Neural progenitor cell (in vitro differentiated cells): ENCODE data around the gene NEO1. TPM values are rescaled to one million over a fixed set of nuclear protein-coding genes. Genes with fewer than 3 reads are reported as not detected.

Experiments
- DNase-seq: peaks from one replicate; pipeline ENCODE4 v3.0.0-alpha.2; 2016; ENCODE audit warnings: low spot score
- H2AFZ ChIP-seq: fragments of 200-600 bp; sonication (generic); replicated peaks from 2 replicates; pipeline ENCODE4 v1.6.1; 2016; ENCODE audit warnings: antibody characterized with exemption
- H3F3A ChIP-seq: fragments of 200-600 bp; sonication (generic); 2 replicates; pipeline ENCODE4 v1.6.1; 2016; ENCODE audit warnings: antibody characterized with exemption, low read depth
- H3K27ac ChIP-seq: fragments of 200-600 bp; sonication (generic); 2 replicates; pipeline ENCODE4 v1.5.1; 2016; ENCODE audit warnings: mild to moderate bottlenecking
- H3K27me3 ChIP-seq: fragments of 200-600 bp; sonication (generic); 2 replicates; pipeline ENCODE4 v1.6.1; 2016; ENCODE audit warnings: mild to moderate bottlenecking, moderate library complexity
- H3K36me3 ChIP-seq: fragments of 200-600 bp; sonication (generic); 2 replicates; pipeline ENCODE4 v1.5.1; 2016
- H3K4me1 ChIP-seq: fragments of 200-600 bp; sonication (generic); 2 replicates; pipeline ENCODE4 v1.6.1; 2016; ENCODE audit warnings: mixed run types
- H3K4me2 ChIP-seq: fragments of 200-600 bp; sonication (generic); 2 replicates; pipeline ENCODE4 v1.6.1; 2016
- H3K4me3 ChIP-seq: fragments of 200-600 bp; sonication (generic); 2 replicates; pipeline ENCODE4 v1.5.1; 2016
- H3K79me2 ChIP-seq: fragments of 200-600 bp; sonication (generic); 2 replicates; pipeline ENCODE4 v1.6.1; 2016; ENCODE audit warnings: low read depth
- H3K9ac ChIP-seq: fragments of 200-600 bp; sonication (generic); 2 replicates; pipeline ENCODE4 v1.6.1; 2016
- H3K9me3 ChIP-seq: fragments of 200-600 bp; sonication (generic); 2 replicates; pipeline ENCODE4 v1.5.1; 2016; ENCODE audit warnings: low read depth
- H4K20me1 ChIP-seq: fragments of 200-600 bp; sonication (generic); 2 replicates; pipeline ENCODE4 v1.6.1; 2016; ENCODE audit warnings: low read depth
- H3K27ac Mint-ChIP-seq: 3 replicates; pipeline ENCODE4 v1.8.0; 2021; ENCODE audit warnings: mixed read lengths
- H3K27me3 Mint-ChIP-seq: 2 replicates; pipeline ENCODE4 v1.8.0; 2022; ENCODE audit warnings: low read depth, mild to moderate bottlenecking, inconsistent platforms, moderate library complexity, mixed read lengths; ENCODE audit not compliant: insufficient read depth
- H3K36me3 Mint-ChIP-seq: 3 replicates; pipeline ENCODE4 v1.8.0; 2021; ENCODE audit warnings: mixed read lengths
- H3K4me1 Mint-ChIP-seq: 3 replicates; pipeline ENCODE4 v1.8.0; 2021; ENCODE audit warnings: mixed read lengths
- H3K4me3 Mint-ChIP-seq: 3 replicates; pipeline ENCODE4 v1.8.0; 2021; ENCODE audit warnings: mild to moderate bottlenecking, moderate library complexity, mixed read lengths
- H3K9me3 Mint-ChIP-seq: 3 replicates; pipeline ENCODE4 v1.8.0; 2020; ENCODE audit warnings: mixed read lengths
- EZH2 ChIP-seq: fragments of 200-600 bp; sonication (generic); IDR thresholded peaks from 2 replicates; pipeline ENCODE4 v1.6.1; 2017; ENCODE audit warnings: antibody characterized with exemption, mild to moderate bottlenecking, moderate library complexity
- EZH2phosphoT487 ChIP-seq: fragments of 200-600 bp; sonication (generic); IDR thresholded peaks from 2 replicates; pipeline ENCODE4 v1.6.1; 2017; ENCODE audit warnings: antibody characterized with exemption
- total RNA-seq: library from RNA; depleted of rRNA; stranded (reverse); fragments of >200 nt; gene quantifications from 2 replicates; pipeline ENCODE4 v1.2.3, GENCODE V29; 2015; ENCODE audit warnings: low replicate concordance
- TF ChIP-seq, protein P1 (sequence below): fragments of 200-600 bp; sonication (generic); IDR thresholded peaks from 2 replicates; pipeline ENCODE4 v1.5.1; 2017; ENCODE audit warnings: antibody characterized with exemption, mild to moderate bottlenecking

Gene NEO1
- total RNA-seq, 1 donor from 2014 or later: 77.9 TPM

DNA sequence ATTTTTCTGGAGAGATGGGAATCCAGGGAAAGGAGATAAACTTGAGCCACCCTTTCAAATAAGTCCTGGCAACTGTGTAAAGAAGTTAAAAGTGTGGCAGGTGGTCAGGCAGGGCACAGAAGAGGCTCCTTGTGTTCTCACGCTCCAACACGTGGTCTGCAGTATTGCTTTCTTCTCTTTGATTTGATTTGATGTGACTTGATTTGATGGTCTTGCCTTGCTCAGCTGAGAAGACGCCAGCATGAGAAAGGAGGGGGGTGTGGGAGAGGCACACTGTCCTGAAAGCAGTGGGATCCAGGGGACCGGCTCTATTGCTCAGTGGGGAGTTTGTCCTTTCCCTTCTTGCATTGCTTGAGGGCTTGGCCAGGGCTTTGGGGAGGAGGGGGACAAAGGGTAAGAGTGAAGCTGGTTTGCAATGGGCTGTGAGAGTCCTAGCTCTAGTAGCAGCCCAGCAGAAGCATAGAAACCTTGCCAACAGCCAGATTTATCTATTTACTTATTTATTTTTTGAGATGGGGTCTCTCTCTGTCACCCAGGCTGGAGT lies 25.7 kb upstream of the NEO1 start:
- peaks cover 5% of the 10 kb centered on the region for H3F3A ChIP-seq
- Mint-ChIP-seq H3K9me3 (no peaks in the 10 kb centered on the region), H3K4me1 (peaks cover 38% of the 10 kb centered on the region), H3K4me3 (no peak overlapping the region), H3K27ac (peak overlapping the region; percentile 94), H3K27me3 (peaks cover 2% of the 10 kb centered on the region), H3K36me3 (no peaks in the 10 kb centered on the region)
- H3K4me2 ChIP-seq: no peak overlapping the region
- H3K27me3 ChIP-seq: no peaks in the 10 kb centered on the region
- no peaks in the 10 kb centered on the region for H4K20me1 ChIP-seq
- no peaks in the 10 kb centered on the region for H3K9me3 ChIP-seq
- no peak for TF ChIP-seq EZH2
- no peak for TF ChIP-seq EZH2phosphoT487
- TF ChIP-seq, protein P1, sequence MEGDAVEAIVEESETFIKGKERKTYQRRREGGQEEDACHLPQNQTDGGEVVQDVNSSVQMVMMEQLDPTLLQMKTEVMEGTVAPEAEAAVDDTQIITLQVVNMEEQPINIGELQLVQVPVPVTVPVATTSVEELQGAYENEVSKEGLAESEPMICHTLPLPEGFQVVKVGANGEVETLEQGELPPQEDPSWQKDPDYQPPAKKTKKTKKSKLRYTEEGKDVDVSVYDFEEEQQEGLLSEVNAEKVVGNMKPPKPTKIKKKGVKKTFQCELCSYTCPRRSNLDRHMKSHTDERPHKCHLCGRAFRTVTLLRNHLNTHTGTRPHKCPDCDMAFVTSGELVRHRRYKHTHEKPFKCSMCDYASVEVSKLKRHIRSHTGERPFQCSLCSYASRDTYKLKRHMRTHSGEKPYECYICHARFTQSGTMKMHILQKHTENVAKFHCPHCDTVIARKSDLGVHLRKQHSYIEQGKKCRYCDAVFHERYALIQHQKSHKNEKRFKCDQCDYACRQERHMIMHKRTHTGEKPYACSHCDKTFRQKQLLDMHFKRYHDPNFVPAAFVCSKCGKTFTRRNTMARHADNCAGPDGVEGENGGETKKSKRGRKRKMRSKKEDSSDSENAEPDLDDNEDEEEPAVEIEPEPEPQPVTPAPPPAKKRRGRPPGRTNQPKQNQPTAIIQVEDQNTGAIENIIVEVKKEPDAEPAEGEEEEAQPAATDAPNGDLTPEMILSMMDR: no peak
- no peak overlapping the region for H3K9ac ChIP-seq
- H3K79me2 ChIP-seq: no peaks in the 10 kb centered on the region
- H2AFZ ChIP-seq: peak overlapping the region; percentile 67
- DNase-seq: no peak
- H3K4me1 ChIP-seq: peaks cover 17% of the 10 kb centered on the region
- H3K4me3 ChIP-seq: no peak overlapping the region
- no peak overlapping the region for H3K27ac ChIP-seq
- no peaks in the 10 kb centered on the region for H3K36me3 ChIP-seq

DNA sequence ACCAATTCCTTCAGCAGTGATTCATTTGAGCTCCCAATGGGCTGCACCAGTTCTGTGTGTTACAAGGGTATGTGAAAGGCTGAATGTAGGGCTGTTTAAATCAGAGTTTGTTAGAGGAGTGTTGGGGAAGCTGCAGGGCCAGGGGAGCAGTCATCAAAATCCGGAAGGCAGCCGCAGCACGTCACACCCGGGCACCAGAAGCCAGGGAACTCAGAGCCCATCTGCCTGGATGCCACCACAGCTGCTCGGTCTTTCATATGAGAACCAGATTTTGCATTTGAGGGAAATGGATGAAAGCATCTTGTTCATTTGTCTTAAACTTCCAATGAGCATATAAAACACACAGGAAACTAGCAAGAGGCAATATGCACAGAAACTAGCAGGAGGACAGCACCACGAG lies 24.2 kb upstream of the NEO1 start:
- H3K4me1 ChIP-seq: peaks cover 5% of the 10 kb centered on the region
- no peaks in the 10 kb centered on the region for H3K36me3 Mint-ChIP-seq
- DNase-seq: no peak
- no peaks in the 10 kb centered on the region for H4K20me1 ChIP-seq
- peaks cover 6% of the 10 kb centered on the region for H3K27me3 Mint-ChIP-seq
- no peak overlapping the region for H2AFZ ChIP-seq
- TF ChIP-seq, protein P1: no peak
- TF ChIP-seq EZH2phosphoT487: no peak
- no peak for TF ChIP-seq EZH2
- H3K79me2 ChIP-seq: no peaks in the 10 kb centered on the region
- no peaks in the 10 kb centered on the region for H3K9me3 ChIP-seq
- H3K9ac ChIP-seq: no peak overlapping the region
- H3K27ac ChIP-seq: no peak overlapping the region
- no peaks in the 10 kb centered on the region for H3F3A ChIP-seq
- H3K4me1 Mint-ChIP-seq: peaks cover 24% of the 10 kb centered on the region
- no peaks in the 10 kb centered on the region for H3K9me3 Mint-ChIP-seq
- H3K36me3 ChIP-seq: no peaks in the 10 kb centered on the region
- no peaks in the 10 kb centered on the region for H3K27me3 ChIP-seq
- H3K4me3 ChIP-seq: no peak overlapping the region
- no peak overlapping the region for H3K27ac Mint-ChIP-seq
- H3K4me2 ChIP-seq: no peak overlapping the region
- H3K4me3 Mint-ChIP-seq: no peak overlapping the region

DNA sequence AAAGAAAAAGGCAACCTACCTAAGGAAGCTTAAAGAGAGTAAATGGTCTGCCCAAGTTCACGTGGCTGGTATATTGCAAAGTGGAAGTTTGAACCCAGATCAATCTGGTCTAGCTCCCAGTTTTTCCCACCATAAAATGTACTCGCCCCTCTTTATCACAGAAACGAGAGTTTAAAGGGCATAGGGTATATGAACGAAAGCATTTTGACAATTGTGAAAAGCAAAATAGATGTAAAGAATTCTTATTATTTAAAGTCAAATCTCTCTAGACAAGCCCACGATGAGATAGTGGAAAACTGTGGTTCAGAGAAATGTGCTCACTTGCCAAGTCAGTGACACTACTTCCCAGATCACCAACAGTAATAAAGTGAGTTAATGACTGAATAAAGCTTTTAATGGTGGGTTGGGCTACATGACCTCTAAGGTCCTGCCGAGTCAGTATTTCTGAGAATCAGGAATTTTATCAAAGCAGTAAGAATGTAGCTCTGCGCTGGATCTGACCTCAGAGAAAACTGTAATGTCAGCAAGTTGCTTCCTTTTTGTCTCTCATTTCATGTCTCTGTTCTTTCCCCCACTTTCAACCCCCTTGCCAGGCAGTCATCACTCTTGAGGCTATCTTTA lies 23.3 kb upstream of the NEO1 start:
- no peaks in the 10 kb centered on the region for H3K36me3 ChIP-seq
- peak overlapping the region; percentile 28 for H3K27ac Mint-ChIP-seq
- H3K27me3 ChIP-seq: no peaks in the 10 kb centered on the region
- no peak overlapping the region for H3K4me3 ChIP-seq
- peaks cover 19% of the 10 kb centered on the region for H3K4me1 Mint-ChIP-seq
- H3K27me3 Mint-ChIP-seq: peaks cover 6% of the 10 kb centered on the region
- TF ChIP-seq, protein P1: no peak
- TF ChIP-seq EZH2: no peak
- TF ChIP-seq EZH2phosphoT487: no peak
- H3K4me1 ChIP-seq: peaks cover 5% of the 10 kb centered on the region
- H3K36me3 Mint-ChIP-seq: no peaks in the 10 kb centered on the region
- no peak overlapping the region for H2AFZ ChIP-seq
- H3K4me3 Mint-ChIP-seq: no peak overlapping the region
- H3K9me3 Mint-ChIP-seq: no peaks in the 10 kb centered on the region
- H3K79me2 ChIP-seq: no peaks in the 10 kb centered on the region
- no peak overlapping the region for H3K4me2 ChIP-seq
- no peaks in the 10 kb centered on the region for H3K9me3 ChIP-seq
- DNase-seq: no peak
- no peak overlapping the region for H3K9ac ChIP-seq
- no peaks in the 10 kb centered on the region for H3F3A ChIP-seq
- no peaks in the 10 kb centered on the region for H4K20me1 ChIP-seq
- no peak overlapping the region for H3K27ac ChIP-seq
